Right atrium auricular region (tissue), 2 donors: ENCODE measurements around the gene GPR18. TPM values are rescaled to one million over a fixed set of nuclear protein-coding genes. Genes with fewer than 3 reads are reported as not detected.

ENCODE experiments used
- DNase-seq: peaks from one replicate; pipeline ENCODE4 v3.0.0-alpha.2; 2019; ENCODE audit warnings: low spot score
- H3K27ac ChIP-seq, 2 donors: fragments of 200-600 bp; sonication (generic); 1 replicate in 1 of 2; 2 replicates in 1 of 2; pipeline ENCODE4 v1.5.1; 2016 to 2019
- H3K27me3 ChIP-seq, 2 donors: fragments of 200-600 bp; sonication (generic); one replicate each; pipeline versions ENCODE4 v1.5.1 to v1.6.0; 2017 to 2019
- H3K36me3 ChIP-seq: fragments of 200-600 bp; sonication (generic); one replicate; pipeline ENCODE4 v1.5.1; 2016
- H3K4me1 ChIP-seq, 2 donors: fragments of 200-600 bp; sonication (generic); one replicate each; pipeline versions ENCODE4 v1.5.1 to v1.6.0; 2017 to 2019
- H3K4me3 ChIP-seq, 2 donors: fragments of 200-600 bp; sonication (generic); 1 replicate in 1 of 2; 2 replicates in 1 of 2; pipeline ENCODE4 v1.5.1; 2017 to 2019; ENCODE audit warnings: mild to moderate bottlenecking in 1 of 2, moderate library complexity in 1 of 2
- H3K9me3 ChIP-seq, 2 donors: fragments of 200-600 bp; sonication (generic); one replicate each; pipeline ENCODE4 v1.5.1; 2019
- total RNA-seq, 2 donors: library from RNA; depleted of rRNA; stranded (reverse); fragments of >200 nt; gene quantifications; one replicate each; pipeline ENCODE4 v1.1.0, GENCODE V29; 2016
- TF ChIP-seq, protein P1 (sequence below), 2 donors: fragments of 200-600 bp; sonication (generic); IDR thresholded peaks; one replicate each; pipeline ENCODE4 v1.5.1; 2019; ENCODE audit warnings: antibody characterized with exemption in 2 of 2

Gene GPR18
- total RNA-seq, 2 donors from 2014 or later, result 0.28 TPM; not detected in 1

- no peaks in the 10 kb centered on the region for H3K27me3 ChIP-seq
- H3K36me3 ChIP-seq, result no peaks in the 10 kb centered on the region
- H3K27ac ChIP-seq, result no peak overlapping the region
- no peak overlapping the region for H3K4me3 ChIP-seq
- TF ChIP-seq, protein P1, sequence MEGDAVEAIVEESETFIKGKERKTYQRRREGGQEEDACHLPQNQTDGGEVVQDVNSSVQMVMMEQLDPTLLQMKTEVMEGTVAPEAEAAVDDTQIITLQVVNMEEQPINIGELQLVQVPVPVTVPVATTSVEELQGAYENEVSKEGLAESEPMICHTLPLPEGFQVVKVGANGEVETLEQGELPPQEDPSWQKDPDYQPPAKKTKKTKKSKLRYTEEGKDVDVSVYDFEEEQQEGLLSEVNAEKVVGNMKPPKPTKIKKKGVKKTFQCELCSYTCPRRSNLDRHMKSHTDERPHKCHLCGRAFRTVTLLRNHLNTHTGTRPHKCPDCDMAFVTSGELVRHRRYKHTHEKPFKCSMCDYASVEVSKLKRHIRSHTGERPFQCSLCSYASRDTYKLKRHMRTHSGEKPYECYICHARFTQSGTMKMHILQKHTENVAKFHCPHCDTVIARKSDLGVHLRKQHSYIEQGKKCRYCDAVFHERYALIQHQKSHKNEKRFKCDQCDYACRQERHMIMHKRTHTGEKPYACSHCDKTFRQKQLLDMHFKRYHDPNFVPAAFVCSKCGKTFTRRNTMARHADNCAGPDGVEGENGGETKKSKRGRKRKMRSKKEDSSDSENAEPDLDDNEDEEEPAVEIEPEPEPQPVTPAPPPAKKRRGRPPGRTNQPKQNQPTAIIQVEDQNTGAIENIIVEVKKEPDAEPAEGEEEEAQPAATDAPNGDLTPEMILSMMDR (IDR thresholded peaks at IDR 0.05), result no peak
- no peak for DNase-seq
- H3K9me3 ChIP-seq, result no peaks in the 10 kb centered on the region
- peaks cover 0 to 31% of the 10 kb centered on the region in 2 donors for H3K4me1 ChIP-seq
Measured at GRCh38 chr13:99289674-99290337, 31.6 kb upstream of the GPR18 start.

- TF ChIP-seq, protein P1 (IDR thresholded peaks at IDR 0.05), result no peak
- Histone ChIP-seq H3K27ac (no peak overlapping the region), H3K27me3 (no peaks in the 10 kb centered on the region), H3K4me3 (no peak overlapping the region), H3K9me3 (no peaks in the 10 kb centered on the region), H3K36me3 (no peaks in the 10 kb centered on the region), H3K4me1 (peaks cover 0 to 34% of the 10 kb centered on the region in 2 donors)
- no peak for DNase-seq
Measured at GRCh38 chr13:99289271-99289670, 31.1 kb upstream of the GPR18 start.

DNA sequence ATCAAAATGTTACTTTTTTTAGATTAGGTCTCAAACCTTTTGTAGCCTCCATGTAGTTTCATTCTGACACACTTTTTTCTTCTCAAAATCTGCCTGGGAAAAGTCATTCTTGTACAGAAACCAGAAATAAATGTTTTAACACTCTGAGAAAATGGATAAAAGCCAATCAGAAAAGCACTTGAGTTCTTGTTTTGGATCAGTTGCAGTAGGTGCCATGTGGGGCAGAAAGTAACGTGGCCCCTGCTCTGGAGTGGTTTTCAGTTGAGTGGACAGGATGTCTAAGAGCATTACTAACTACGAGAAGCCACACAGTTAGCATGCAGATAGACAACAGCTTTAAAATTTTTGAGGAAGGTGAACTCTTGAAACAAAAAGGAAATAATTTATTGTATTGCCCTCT is 29.9 kb upstream of the GPR18 start:
- Histone ChIP-seq H3K4me1 (peaks cover 0 to 41% of the 10 kb centered on the region in 2 donors), H3K27ac (peak overlapping the region; percentile 13 to 26), H3K27me3 (no peaks in the 10 kb centered on the region), H3K9me3 (no peaks in the 10 kb centered on the region), H3K4me3 (no peak overlapping the region), H3K36me3 (no peaks in the 10 kb centered on the region)
- no peak for DNase-seq
- TF ChIP-seq, protein P1 (IDR thresholded peaks at IDR 0.05), result no peak

- peaks cover 0 to 47% of the 10 kb centered on the region in 2 donors for H3K4me1 ChIP-seq
- H3K9me3 ChIP-seq, result no peaks in the 10 kb centered on the region
- H3K27ac ChIP-seq, result peak overlapping the region; percentile 13 to 26
- DNase-seq, result no peak
- H3K4me3 ChIP-seq, result no peak overlapping the region
- TF ChIP-seq, protein P1 (IDR thresholded peaks at IDR 0.05), result no peak
- H3K27me3 ChIP-seq, result no peaks in the 10 kb centered on the region
- no peaks in the 10 kb centered on the region for H3K36me3 ChIP-seq
Measured at GRCh38 chr13:99287551-99287950, 29.4 kb upstream of the GPR18 start.

- H3K9me3 ChIP-seq, result no peaks in the 10 kb centered on the region
- peak overlapping the region; percentile 39 to 58 for H3K27ac ChIP-seq
- TF ChIP-seq, protein P1 (IDR thresholded peaks at IDR 0.05), result no peak
- H3K4me1 ChIP-seq, result peaks cover 0 to 59% of the 10 kb centered on the region in 2 donors
- no peak for DNase-seq
- H3K36me3 ChIP-seq, result no peaks in the 10 kb centered on the region
- no peak overlapping the region for H3K4me3 ChIP-seq
- H3K27me3 ChIP-seq, result no peaks in the 10 kb centered on the region
Measured at GRCh38 chr13:99285432-99286182, 27.4 kb upstream of the GPR18 start.
